Skin of body (tissue), 2 donors: ENCODE measurements around the gene CKAP2. TPM values are rescaled to one million over a fixed set of nuclear protein-coding genes. Genes with fewer than 3 reads are reported as not detected.
"Not testable (repeated sequence)": the region's sequence is repeated elsewhere in the genome, so short reads cannot be mapped to it uniquely, and the experiment has no call there.

ENCODE experiments used
- DNase-seq: peaks from one replicate; lab custom pipeline; 2025; lab: John Stamatoyannopoulos, UW
- total RNA-seq: library from RNA; depleted of rRNA; stranded (reverse); fragments of >200 nt; gene quantifications from one replicate; pipeline ENCODE4 v1.2.3, GENCODE V29; 2014

The CKAP2 gene
- total RNA-seq, 1 donor from 2014 or later, result 26.0 TPM

DNA sequence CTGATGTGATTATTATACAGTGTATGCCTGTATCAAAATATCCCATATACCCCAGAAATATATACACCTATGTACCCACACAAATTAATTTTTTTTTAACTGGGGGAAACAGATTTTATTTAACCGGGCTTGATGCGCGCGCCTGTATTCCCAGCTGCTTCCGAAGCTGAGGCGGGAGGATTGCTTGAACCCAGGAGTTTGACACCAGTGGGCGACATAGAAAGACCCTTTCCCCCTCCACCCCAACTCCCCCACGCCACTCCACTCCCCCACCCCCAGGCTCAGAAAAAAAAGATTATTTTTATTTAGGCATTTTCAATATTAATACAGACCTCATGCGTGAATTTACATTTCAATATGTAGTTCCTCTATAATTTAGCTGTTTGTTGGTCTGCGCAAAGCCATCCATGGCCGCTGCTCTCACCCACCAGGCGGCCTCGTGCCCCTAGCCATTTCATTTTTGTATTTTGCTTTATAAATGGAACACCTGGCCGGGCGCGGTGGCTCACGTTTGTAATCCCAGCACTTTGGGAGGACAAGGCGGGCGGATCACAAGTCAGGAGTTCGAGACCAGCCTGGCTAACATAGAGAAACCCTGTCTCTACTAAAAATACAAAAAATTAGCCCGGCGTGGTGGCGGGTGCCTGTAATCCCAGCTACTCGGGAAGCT, 4.0 kb upstream of the CKAP2 start:
- no peak for DNase-seq

DNA sequence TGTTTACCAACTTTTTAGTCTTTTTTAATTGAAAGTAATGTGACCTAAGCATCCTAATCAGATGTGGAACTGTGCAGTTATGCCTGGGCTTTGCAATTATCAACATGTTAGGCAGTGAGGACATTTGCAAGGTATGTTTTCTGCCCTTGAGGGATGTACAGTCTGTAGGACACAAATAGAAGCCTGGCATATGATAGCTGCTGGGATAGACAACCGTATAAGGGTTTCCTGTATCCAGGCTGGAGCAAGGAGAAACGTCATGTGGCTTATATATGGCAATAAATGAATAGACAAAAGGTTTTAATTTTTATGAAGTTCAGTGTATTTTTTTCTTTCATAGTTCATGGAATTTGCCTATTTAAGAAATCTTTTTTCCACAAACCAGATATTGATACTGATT, 2.8 kb upstream of the CKAP2 start:
- DNase-seq, result no peak

DNA sequence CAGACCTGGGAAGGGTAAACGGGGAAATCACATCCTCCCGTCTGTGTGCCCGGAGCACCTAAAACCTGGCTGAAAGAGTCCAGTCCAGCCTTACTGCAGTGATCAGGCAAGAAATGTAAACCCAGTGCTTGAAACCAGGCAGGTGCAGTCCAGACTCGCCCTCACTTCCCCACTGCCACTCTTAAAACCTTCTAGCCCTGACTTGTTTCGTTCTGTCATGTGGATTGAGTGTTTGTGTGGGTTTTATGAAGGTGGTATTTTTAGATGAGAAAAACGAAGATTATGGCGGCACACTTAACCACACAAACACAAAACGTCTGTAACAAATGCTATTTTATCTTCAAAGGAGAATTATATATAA, 839 bp upstream of the CKAP2 start:
- DNase-seq, result no peak

DNA sequence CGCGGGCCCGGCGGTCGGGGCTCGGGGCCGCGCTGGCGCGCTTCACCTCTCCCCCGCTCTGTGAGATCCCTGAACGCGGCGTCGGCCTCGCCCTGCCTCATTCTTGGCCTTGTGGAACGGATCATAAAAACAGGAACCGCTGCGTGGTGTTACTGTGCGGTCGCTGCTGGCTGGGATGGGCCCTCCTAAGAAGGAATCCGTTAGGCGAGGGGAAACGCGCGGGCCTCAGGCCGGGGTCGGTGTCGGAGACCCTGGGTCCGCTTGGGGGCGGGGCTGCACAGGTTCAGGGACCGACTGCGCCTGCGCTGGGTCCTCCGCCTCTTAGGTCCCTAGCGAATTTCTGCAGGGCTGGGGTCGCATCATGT, 381 bp downstream of the CKAP2 start:
- peak; percentile 47 for DNase-seq

DNA sequence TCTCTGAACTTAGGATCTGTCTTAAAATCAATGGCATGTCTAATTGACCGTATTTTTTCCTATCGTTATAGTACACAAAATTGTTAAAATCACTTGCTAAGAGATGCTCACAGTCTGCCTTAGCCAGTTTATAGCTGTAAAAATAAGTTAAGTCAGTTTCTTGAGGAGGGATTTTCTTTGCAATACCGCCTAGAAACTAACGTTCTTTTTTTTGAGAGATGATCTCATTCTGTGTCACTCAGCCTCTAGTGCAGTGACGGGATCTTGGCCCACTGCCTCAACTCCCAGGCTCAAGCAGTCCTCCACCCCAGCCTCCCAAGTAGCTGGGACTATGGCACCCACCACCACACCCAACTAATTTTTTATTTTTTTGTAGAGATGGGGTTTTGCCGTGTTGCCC, 4.4 kb downstream of the CKAP2 start:
- DNase-seq, result no peak

DNA sequence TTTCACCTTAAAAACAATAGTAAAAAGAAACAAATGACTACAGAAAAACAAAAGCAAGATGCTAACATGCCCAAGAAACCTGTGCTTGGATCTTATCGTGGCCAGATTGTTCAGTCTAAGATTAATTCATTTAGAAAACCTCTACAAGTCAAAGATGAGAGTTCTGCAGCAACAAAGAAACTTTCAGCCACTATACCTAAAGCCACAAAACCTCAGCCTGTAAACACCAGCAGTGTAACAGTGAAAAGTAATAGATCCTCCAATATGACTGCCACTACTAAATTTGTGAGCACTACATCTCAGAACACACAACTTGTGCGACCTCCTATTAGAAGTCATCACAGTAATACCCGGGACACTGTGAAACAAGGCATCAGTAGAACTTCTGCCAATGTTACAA, 6.0 kb downstream of the CKAP2 start:
- DNase-seq, result no peak

DNA sequence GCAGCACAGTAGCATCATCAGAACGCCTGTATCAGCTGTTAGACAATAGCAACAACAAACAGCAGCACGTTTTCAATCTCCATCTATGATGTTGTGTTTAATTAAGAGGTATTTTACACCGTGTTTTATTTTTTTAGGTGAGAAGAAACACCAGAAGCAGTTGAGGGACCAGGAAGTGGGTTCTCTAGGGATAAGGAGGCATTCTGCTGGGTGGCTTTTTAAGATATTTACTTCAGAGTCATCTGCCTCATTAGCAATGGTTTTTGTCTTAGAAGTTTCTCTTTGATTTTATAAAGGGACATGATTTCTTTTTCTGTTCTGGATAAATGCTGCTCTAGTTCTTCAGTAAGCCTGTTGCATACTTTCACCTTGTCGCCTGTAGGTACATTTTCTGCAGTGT, 8.2 kb downstream of the CKAP2 start:
- DNase-seq, result no peak

DNA sequence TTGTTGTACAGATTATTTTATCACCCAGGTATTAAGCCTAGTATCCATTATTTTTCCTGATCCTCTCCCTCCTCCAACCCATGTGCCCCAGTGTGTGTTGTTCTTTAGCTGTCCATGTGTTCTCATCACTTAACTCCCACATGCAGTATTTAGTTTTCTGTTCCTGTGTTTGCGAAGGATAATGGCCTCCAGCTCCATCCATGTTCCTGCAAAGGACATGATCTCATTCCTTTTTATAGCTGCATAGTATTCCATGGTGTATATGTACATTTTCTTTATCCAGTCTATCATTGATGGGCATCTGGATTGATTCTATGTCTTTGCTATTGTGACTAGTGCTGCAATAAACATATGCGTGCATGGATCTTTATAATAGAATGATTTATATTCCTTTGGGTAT, 13.2 kb downstream of the CKAP2 start:
- not testable (repeated sequence) for DNase-seq

DNA sequence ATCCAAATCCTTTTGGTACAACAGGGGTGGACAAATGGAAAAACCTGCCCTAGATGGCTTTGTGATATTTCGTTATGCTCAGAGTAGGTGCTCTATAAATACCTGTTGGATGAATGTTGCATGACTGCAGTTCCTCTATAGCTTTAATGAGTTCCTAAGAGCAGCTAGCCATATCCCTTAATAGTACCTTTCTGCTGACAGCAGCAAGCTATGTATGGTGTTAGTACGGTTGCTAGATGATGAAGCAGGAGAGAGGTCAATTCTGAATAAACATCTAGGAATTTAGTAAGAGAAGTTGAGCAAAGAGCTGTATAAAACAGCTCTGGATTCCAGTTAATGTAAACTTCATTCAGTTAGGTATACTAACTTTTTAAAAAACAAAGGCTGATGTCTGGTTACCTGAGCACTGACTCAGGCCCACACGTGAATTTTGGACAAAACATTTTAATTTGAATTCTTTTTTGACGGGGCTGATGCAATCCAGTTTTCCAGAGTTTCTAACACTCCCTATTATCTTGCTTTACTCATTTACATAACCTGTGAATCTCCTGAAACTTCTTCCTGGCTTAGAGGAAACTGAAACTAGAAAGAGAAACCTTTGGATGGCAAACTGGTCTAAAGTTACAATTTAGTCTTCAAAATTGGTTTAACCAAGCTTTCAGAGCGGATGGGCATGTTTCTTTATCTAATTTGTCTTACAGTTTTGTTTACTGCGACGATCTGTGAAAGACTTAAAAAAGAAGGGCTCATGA, 25.6 kb downstream of the CKAP2 start:
- DNase-seq, result not testable (repeated sequence)

DNA sequence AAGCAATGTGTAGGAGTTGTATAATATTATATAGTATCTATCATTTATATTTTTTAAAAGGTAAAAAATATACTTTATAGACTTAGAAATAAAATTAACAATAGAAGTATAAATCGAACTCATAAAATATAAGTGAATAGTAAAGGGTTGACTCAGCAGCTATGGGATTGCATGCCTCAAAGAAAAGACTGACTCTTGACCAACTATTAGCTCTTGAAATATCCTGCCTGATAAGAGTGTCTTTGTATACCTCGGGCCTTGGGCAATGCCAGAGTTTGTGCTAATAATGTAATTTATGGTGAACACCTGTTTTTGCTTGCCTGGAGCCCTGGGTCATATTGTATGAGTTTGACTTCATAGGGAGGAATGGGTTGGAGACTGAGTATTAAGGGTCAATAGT, 31.8 kb downstream of the CKAP2 start:
- not testable (repeated sequence) for DNase-seq

DNA sequence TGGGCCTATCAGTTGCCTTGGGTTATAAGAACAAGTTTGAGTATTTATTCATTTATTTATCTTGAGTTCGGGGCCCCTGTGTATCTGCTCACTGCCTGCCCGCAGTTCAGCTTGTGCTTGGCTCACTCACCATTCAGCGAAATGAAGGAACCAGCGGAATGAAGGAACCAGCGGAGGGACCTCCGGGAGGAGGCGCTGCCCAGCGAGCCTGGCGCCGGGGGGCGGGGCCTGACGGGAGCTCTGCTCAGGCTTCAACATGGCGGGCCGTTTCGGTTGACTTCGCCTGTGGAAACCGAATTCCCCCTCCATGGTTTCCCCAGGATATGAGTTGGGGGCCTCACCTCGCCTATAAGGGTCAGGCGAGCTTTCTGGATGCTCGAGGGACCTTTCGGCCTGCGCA, 33.5 kb downstream of the CKAP2 start:
- DNase-seq, result not testable (repeated sequence)

DNA sequence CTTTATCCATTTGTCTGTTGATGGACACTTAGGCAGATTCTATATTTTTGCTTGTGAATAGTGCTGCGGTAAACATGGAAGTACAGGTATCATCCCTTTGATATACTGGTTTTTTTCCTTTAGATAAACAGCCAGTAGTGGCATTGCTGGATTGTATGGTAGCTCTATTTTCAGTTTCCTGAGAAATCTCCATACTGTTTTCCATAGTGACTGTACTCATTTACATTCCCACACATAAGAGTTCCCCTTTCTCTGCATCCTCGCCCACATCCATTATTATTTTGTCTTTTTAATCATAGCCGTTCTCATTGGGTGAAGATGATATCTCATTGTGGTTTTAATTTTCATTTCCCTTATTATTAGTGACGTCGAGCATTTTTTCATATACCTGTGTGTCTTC, 35.7 kb downstream of the CKAP2 start:
- not testable (repeated sequence) for DNase-seq

DNA sequence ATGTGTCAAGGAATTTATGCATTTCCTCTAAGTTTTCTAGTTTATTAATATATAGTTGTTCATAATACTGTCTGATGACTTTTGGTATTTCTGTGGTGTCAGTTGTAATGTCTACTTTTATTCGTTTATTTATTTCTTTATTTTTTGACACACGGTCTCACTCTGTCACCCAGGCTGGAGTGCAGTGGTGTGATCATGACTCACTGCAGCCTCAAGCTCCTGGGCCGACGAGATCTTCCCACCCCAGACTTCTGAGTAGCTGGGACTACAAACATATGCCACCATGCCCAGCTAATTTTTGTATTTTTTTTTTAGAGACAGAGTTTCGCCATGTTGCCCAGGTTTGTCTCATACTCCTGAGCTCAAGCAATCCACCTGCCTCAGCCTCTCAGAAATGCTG, 39.0 kb downstream of the CKAP2 start:
- DNase-seq, result not testable (repeated sequence)

DNA sequence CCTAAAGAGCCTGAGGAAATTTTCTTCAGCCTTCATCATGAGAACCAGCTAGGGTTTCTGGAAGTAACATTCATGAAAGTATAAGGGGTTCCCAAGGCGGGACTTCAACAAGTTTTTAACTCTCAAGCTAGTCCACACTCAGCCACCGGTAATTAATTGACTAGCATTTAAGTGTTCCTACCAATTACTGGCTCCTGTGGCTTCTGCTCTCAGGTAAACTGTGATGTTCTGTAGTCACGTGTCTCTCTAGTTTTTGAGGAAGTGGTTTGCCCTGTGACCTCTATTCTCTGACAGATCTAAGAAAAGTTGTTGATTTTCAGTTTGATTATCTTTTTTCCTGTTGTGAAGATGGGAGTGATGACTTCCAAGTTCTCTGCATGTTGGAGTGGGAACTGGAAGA, 42.7 kb downstream of the CKAP2 start:
- DNase-seq, result not testable (repeated sequence)

DNA sequence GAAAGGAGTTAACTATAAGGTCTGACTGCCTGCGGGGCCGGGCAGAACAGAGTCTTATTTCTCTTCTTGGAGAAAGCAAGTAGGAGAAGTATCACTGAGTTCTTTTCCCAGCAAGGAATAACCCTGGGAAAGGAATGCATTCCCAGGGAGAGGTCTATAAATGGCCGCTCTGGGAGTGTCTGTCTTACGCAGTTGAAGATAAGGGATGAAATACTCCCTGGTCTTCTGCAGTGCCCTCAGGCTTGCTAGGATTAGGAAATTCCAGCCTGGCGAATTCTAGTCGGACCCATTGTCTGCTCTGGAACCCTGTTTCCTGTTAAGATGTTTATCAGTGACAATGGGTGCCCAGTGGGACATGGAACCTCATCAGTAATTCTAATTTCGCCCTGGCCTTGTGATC, 47.0 kb downstream of the CKAP2 start:
- DNase-seq, result not testable (repeated sequence)

DNA sequence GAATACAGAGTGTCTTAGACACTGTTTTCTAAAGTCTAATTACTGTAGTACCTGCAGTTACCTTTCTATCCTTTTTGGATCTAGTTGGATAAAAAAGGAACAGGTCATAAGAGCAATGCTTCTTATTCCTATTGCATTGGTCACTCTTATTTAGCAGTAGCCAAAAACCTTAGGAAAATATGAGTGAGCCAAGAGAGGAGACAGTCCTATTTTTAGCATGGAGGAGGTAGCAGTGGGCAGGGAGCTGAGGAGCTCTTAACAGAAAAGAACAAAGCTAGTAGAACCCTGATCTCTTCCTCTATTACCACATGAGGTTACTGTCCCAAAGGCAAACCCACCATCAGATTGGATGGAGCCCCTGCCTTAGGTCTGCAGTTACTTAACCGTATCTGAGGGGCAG, 50.6 kb downstream of the CKAP2 start:
- DNase-seq, result not testable (repeated sequence)

DNA sequence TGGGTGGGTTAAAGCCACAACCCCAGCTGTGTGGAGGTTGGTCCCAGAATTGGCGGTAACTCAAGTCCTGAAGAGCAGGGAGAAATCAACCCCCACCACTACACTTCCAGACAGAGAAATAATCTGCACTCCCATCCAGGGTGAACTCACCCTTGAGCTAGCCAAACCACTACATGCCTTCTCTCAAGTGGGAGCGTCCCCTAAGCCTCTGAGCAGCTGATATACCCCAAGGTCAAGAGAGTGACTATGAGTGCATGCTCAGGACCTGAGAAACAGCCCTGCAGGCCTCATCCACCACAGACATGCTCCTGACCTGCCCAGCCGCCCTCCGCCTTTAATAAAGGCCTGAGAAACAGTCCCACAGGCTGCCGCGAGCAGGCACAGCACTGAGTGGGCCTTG, 54.3 kb downstream of the CKAP2 start:
- DNase-seq, result not testable (repeated sequence)

DNA sequence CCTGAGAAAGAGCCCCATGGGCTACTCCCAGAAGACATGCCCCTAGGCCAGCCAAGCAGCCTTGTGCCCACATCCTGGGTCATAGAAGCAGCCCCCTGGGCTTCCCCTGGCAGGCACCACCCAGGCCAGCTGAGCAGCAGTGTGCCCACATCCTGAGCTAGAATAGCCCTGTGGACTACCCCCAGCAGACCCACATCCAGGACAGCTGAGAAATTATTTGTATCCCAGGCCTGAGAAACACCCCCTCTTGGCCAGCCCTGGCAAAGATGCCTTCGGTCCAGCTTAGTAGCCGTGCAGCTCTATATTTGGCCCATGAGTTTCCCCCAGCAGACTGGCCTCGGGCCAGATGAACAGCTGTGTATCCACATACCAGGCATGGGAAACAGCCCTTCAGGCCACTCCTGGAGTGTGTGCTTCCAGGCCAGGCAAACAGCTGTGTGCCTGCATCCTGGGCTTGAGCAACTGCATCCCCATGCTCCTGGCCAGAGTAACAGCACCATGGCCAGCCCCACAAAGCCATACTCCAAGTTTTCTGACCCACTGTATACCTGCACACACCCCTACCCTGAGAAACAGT, 55.0 kb downstream of the CKAP2 start:
- not testable (repeated sequence) for DNase-seq

DNA sequence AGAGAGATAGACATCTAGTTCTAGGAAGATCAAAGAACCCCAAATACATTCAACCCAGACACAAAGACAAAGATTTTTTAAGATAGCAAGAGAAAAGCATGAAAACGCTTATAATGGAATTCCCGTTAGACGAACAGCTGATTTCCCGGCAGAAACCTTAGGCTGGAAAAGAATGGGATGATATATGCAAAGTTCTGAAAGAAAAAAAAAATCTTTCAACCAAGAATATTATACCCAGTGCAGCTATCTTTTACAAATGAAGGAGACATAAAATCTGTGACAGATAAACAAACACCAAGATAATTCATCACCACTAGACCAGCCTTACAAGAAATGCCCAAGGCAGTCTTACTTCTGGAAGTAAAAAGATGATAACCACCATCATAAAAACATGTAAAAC, 56.3 kb downstream of the CKAP2 start:
- not testable (repeated sequence) for DNase-seq

DNA sequence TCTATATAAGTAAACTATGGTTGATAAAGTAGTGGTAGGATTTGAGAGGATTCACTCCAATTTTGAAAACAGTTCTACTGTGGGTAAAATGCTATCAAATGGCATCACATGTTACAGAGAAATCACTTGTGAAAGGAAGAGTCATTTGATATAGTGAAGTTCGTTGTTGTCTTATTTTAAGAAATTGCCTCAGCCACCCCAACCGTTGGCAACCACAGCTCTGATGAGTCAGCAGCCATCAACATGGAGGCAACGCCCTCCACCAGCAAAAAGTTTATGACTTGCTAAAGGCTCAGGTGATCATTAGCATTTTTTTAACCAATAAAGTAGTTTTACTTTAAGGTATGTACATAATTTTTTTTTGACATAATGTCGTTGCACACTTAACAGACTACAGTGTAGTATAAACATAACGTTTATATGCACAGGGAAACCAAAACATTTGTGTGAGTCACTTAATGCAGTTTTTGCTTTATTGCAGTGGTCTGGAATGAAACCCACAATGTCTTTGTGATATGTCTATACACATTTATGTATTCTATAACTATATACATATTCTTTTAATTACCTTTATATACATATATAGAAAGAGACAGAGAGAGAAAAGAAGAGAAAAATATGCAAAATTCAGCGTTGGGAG, 58.8 kb downstream of the CKAP2 start:
- DNase-seq, result not testable (repeated sequence)

DNA sequence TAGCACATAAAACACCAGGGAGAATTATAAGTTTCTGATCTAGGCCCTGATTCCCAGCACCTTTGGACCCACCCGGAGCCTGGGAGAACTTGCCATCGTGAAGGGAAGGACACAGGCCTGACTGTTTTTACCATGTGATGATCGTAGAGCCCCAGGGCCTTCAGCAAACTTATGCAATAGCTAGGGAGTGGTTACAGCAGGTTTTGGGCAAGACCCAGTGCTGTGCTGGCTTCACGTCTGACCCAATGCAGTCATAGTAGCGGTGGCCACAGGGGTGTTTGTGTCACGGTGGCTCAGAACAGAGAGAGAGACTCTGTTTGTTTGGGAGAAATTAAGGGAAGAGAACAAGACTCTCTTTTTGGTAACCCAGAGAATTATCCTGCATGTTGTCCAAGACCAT, 68.0 kb downstream of the CKAP2 start:
- DNase-seq, result not testable (repeated sequence)
